Activated CD4-positive, alpha-beta T cell treated with anti-CD3 and anti-CD28 coated beads, Interleukin-2, amount 10 ng/mL, durations not matched to agents 7 days and 5 days (primary cell): ENCODE measurements around the gene RABAC1. TPM values are rescaled to one million over a fixed set of nuclear protein-coding genes. Genes with fewer than 3 reads are reported as not detected.

ENCODE experiments used
- CTCF ChIA-PET: fragments of 350-600 bp; sonication (Branson Sonifier 250); formaldehyde crosslinking; loops from one replicate; lab custom pipeline; 2021; ENCODE audit warnings: antibody characterized with exemption; lab: Charles Lee
- POLR2A ChIA-PET: fragments of 350-600 bp; sonication (Branson Sonifier 250); formaldehyde crosslinking; loops from one replicate; lab custom pipeline; 2021; ENCODE audit warnings: antibody characterized with exemption; lab: Charles Lee
- DNase-seq: peaks from one replicate; pipeline ENCODE4 v3.0.0-alpha.2; 2020
- H3K27ac Mint-ChIP-seq: one replicate; pipeline ENCODE4 v1.8.0; 2021; ENCODE audit warnings: mild to moderate bottlenecking, moderate library complexity, mixed read lengths
- H3K27me3 Mint-ChIP-seq: one replicate; pipeline ENCODE4 v1.8.0; 2021; ENCODE audit warnings: mixed read lengths
- H3K36me3 Mint-ChIP-seq: one replicate; pipeline ENCODE4 v1.8.0; 2021; ENCODE audit warnings: low read depth, mixed read lengths
- H3K4me1 Mint-ChIP-seq: one replicate; pipeline ENCODE4 v1.8.0; 2021; ENCODE audit warnings: mixed read lengths
- H3K4me3 Mint-ChIP-seq: one replicate; pipeline ENCODE4 v1.8.0; 2021; ENCODE audit warnings: mild to moderate bottlenecking, moderate library complexity, mixed read lengths
- H3K9me3 Mint-ChIP-seq: one replicate; pipeline ENCODE4 v1.8.0; 2021; ENCODE audit warnings: mixed read lengths
- total RNA-seq, 2 experiments: library from RNA; stranded (reverse); gene quantifications; one replicate each; pipeline ENCODE4 v1.2.3, GENCODE V29; 2021

The RABAC1 gene
- total RNA-seq, 2 experiments from 2014 or later: 67.4 to 74.0 TPM

DNA sequence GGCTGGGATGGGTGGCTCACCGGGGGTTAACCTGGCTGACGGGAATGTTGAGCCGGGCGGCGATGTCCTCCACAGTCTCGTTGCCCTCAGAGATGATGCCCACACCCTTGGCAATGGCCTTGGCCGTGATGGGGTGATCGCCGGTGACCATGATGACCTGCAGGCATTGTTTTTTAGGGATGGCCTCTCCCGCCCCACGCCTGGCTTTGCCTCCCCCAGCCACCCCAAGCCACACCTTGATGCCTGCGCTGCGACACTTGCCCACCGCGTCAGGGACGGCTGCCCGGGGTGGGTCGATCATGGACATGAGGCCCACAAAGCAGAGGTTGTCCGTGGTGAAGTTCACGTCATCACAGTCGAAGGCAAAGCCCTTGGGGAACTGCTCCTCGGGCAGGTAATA lies 18.8 kb upstream of the RABAC1 start:
- CTCF ChIA-PET: interaction anchor here (0.6 kb wide), 1 partner anchor 14 kb away, joined by 3 read pairs; no protein-coding TSS in a partner anchor

GRCh38 chr19:41974652-41975051 lies 15.5 kb upstream of the RABAC1 start:
- CTCF ChIA-PET: interaction anchor here (0.5 kb wide), 1 partner anchor 100 kb away, joined by 3 read pairs; no protein-coding TSS in a partner anchor
- no peaks in the 10 kb centered on the region for H3K4me1 Mint-ChIP-seq
- H3K9me3 Mint-ChIP-seq: no peaks in the 10 kb centered on the region
- no peaks in the 10 kb centered on the region for H3K27me3 Mint-ChIP-seq
- DNase-seq: no peak
- H3K4me3 Mint-ChIP-seq: no peak overlapping the region
- POLR2A ChIA-PET: no interaction called here
- H3K27ac Mint-ChIP-seq: no peak overlapping the region
- no peaks in the 10 kb centered on the region for H3K36me3 Mint-ChIP-seq

More for the DNA sequence above, 18.8 kb upstream of the RABAC1 start:
- Mint-ChIP-seq H3K4me1 (no peaks in the 10 kb centered on the region), H3K9me3 (no peaks in the 10 kb centered on the region), H3K36me3 (no peaks in the 10 kb centered on the region), H3K4me3 (no peak overlapping the region), H3K27me3 (no peaks in the 10 kb centered on the region), H3K27ac (no peak overlapping the region)
- no peak for DNase-seq
- POLR2A ChIA-PET: no interaction called here

DNA sequence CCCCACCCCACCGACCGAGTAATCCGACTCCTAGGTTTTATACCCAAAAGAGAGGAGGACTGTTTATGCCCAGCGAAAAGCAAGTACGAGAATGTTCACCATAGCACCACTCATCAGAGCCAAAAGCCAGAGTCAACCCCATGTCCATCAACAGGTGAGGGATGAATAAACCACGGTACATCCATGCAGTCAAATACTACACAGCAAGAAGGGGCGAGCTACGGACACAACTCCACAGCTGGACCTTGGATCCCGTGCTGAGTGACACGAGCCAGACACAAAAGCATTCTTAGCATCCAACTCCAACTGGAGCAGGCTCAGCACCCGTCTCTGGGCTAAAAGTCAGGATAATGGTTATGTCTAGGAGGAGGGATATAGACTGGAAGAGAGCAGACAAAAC lies 12.2 kb upstream of the RABAC1 start:
- H3K4me1 Mint-ChIP-seq: no peaks in the 10 kb centered on the region
- H3K36me3 Mint-ChIP-seq: no peaks in the 10 kb centered on the region
- POLR2A ChIA-PET: no interaction called here
- H3K27ac Mint-ChIP-seq: no peak overlapping the region
- CTCF ChIA-PET: no interaction called here
- DNase-seq: no peak
- H3K9me3 Mint-ChIP-seq: no peaks in the 10 kb centered on the region
- H3K27me3 Mint-ChIP-seq: no peaks in the 10 kb centered on the region
- H3K4me3 Mint-ChIP-seq: no peak overlapping the region

DNA sequence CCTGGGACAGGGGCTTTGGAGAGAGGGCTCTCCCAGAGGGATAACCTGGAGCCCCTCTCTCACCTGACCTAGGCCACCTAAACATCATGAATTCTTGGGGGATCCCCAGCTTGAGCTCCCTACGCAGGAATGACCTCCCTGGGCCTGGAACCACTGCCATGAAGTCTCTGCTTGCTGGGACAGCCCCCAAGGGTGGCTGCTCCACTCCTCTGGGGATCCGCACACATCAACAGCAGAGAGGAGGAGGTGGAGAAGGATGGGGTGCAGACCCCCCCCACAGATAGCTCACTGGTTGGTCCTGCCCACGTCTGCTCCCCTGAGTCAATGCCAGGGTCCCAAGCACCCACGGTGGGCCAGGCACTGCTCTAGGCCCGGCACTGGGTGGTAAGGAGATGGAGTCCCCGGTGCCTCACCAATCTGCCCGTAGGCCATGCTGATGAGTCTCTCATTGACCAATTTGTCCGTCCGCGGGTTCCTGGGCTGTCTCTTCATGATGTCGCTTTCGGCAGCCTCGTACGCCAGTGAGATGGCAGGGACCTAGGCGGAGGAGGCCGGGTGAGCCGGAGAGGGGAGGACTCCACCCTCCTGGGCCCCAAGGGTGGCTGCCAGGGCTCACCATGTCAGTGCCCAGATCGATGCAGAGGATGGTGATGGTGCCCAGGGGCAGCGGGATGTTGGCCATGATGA lies 10.8 kb upstream of the RABAC1 start:
- no peak overlapping the region for H3K4me3 Mint-ChIP-seq
- CTCF ChIA-PET: no interaction called here
- no peak overlapping the region for H3K27ac Mint-ChIP-seq
- H3K36me3 Mint-ChIP-seq: no peaks in the 10 kb centered on the region
- POLR2A ChIA-PET: no interaction called here
- H3K9me3 Mint-ChIP-seq: no peaks in the 10 kb centered on the region
- no peaks in the 10 kb centered on the region for H3K27me3 Mint-ChIP-seq
- no peaks in the 10 kb centered on the region for H3K4me1 Mint-ChIP-seq
- DNase-seq: no peak

GRCh38 chr19:41968751-41969595 lies 9.9 kb upstream of the RABAC1 start:
- no peak for DNase-seq
- H3K4me1 Mint-ChIP-seq: no peaks in the 10 kb centered on the region
- no peak overlapping the region for H3K27ac Mint-ChIP-seq
- H3K27me3 Mint-ChIP-seq: no peaks in the 10 kb centered on the region
- ChIA-PET POLR2A (no interaction called here), CTCF (no interaction called here)
- H3K36me3 Mint-ChIP-seq: no peaks in the 10 kb centered on the region
- no peaks in the 10 kb centered on the region for H3K9me3 Mint-ChIP-seq
- no peak overlapping the region for H3K4me3 Mint-ChIP-seq

GRCh38 chr19:41967054-41967783 lies 8.1 kb upstream of the RABAC1 start:
- CTCF ChIA-PET: no interaction called here
- Mint-ChIP-seq H3K4me3 (no peak overlapping the region), H3K4me1 (no peaks in the 10 kb centered on the region), H3K36me3 (no peaks in the 10 kb centered on the region), H3K27me3 (no peaks in the 10 kb centered on the region), H3K9me3 (no peaks in the 10 kb centered on the region), H3K27ac (no peak overlapping the region)
- DNase-seq: no peak
- POLR2A ChIA-PET: no interaction called here

DNA sequence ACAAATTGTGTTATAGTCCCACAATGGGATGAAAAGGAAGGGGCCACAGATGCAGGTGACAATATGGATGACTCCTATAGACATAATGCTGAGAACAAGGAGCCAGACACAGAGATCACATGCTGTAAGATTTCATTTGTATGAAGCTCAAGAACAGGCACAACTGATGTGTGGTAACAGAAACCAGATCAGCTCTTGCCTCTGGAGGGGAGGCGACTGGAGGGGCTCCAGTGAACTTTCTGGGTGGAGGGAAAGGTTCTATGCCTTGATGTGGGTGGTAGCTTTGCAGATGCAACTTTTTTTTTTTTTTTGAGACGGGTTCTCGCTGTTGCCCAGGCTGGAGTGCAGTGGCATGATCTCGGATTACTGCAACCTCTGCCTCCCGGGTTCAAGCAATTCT lies 6.0 kb upstream of the RABAC1 start:
- Mint-ChIP-seq H3K27me3 (no peaks in the 10 kb centered on the region), H3K27ac (no peak overlapping the region), H3K36me3 (no peaks in the 10 kb centered on the region), H3K4me1 (no peaks in the 10 kb centered on the region), H3K9me3 (no peaks in the 10 kb centered on the region), H3K4me3 (no peak overlapping the region)
- DNase-seq: no peak
- CTCF ChIA-PET: interaction anchor here (0.6 to 1.0 kb wide), 3 partner anchors 11 to 106 kb away, joined by 4 to 7 read pairs (median 6); no protein-coding TSS in a partner anchor
- POLR2A ChIA-PET: no interaction called here

DNA sequence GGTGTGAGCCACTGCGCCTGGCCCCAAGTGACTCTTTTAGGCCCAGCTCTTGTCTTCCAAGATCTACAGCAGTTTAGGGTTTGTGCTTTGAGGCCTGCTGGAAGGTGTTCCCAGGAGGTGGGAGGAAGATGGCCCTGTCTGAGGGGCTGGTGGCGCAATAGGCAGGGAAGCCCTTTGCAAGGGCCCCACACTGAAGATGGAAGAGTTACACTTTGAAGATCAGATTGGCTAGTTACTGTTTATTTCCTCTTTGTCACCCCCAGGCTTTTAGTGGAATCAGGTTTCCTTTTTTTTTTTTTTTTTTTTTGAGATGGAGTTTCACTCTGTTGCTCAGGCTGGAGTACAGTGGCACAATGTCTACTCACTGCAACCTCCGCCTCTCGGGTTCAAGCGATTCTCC lies 1.9 kb upstream of the RABAC1 start:
- CTCF ChIA-PET: interaction anchor here (0.6 kb wide), 1 partner anchor 538 kb away, joined by 3 read pairs; no protein-coding TSS in a partner anchor
- H3K27me3 Mint-ChIP-seq: no peaks in the 10 kb centered on the region
- no peak overlapping the region for H3K27ac Mint-ChIP-seq
- H3K4me3 Mint-ChIP-seq: no peak overlapping the region
- DNase-seq: no peak
- H3K36me3 Mint-ChIP-seq: peaks cover 5% of the 10 kb centered on the region
- POLR2A ChIA-PET: no interaction called here
- H3K9me3 Mint-ChIP-seq: no peaks in the 10 kb centered on the region
- peaks cover 20% of the 10 kb centered on the region for H3K4me1 Mint-ChIP-seq

- ChIA-PET POLR2A (no interaction called here), CTCF (interaction anchor here (0.6 to 4.2 kb wide), 9 partner anchors 14 to 217 kb away, joined by 3 to 38 read pairs (median 3); partner anchors contain the start of gene RPS19)
- DNase-seq: peak; percentile 89
- Mint-ChIP-seq H3K4me1 (peaks cover 20% of the 10 kb centered on the region), H3K27ac (peak overlapping the region; percentile 91), H3K36me3 (peaks cover 5% of the 10 kb centered on the region), H3K9me3 (no peaks in the 10 kb centered on the region), H3K4me3 (peak overlapping the region; percentile 86), H3K27me3 (no peaks in the 10 kb centered on the region)
These were observed 610 bp downstream of the RABAC1 start for GRCh38 chr19:41958367-41959055.

DNA sequence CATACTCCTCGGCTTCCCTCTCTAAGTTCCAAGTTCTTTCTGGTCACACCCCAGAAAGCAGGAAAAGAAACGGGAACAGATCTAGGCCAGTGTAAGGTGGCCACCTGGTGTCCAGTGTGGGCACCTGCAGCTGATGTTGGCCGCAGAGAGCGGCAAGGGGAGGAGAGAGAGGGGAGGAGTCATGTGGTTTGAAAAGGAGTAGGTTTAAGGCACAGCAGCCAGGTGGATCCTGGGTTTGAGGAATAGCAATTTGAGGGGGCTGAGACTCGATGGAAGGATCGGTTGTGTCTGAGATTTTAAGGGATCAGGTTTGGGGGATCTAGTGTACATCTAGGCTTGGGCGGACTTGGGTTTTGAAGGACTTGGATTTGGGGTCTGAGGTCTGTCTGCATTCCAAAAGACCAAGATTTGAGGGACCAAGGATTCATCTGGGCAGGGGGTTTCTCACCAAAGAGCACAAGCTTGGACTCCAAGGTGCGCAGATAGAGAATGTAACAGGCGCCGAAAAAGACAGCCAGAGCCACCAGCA lies 1.2 kb downstream of the RABAC1 start:
- Mint-ChIP-seq H3K27ac (peak overlapping the region; percentile 91), H3K9me3 (no peaks in the 10 kb centered on the region), H3K36me3 (peaks cover 5% of the 10 kb centered on the region), H3K4me1 (peaks cover 20% of the 10 kb centered on the region), H3K27me3 (no peaks in the 10 kb centered on the region), H3K4me3 (peak overlapping the region; percentile 86)
- POLR2A ChIA-PET: no interaction called here
- peak; percentile 52 for DNase-seq
- CTCF ChIA-PET: interaction anchor here (0.6 to 4.2 kb wide), 9 partner anchors 13 to 218 kb away, joined by 3 to 38 read pairs (median 3); partner anchors contain the start of gene RPS19

GRCh38 chr19:41957161-41957837 lies 1.8 kb downstream of the RABAC1 start:
- H3K27ac Mint-ChIP-seq: peak overlapping the region; percentile 46
- H3K4me1 Mint-ChIP-seq: peaks cover 20% of the 10 kb centered on the region
- no peaks in the 10 kb centered on the region for H3K9me3 Mint-ChIP-seq
- peaks cover 5% of the 10 kb centered on the region for H3K36me3 Mint-ChIP-seq
- DNase-seq: no peak
- peak overlapping the region; percentile 86 for H3K4me3 Mint-ChIP-seq
- ChIA-PET POLR2A (no interaction called here), CTCF (interaction anchor here (0.6 to 4.2 kb wide), 8 partner anchors 13 to 219 kb away, joined by 3 to 38 read pairs (median 4); partner anchors contain the start of genes ERFL and RPS19)
- no peaks in the 10 kb centered on the region for H3K27me3 Mint-ChIP-seq
